Breast epithelium (tissue), 4 donors: ENCODE measurements around the gene TUBGCP4. TPM values are rescaled to one million over a fixed set of nuclear protein-coding genes. Genes with fewer than 3 reads are reported as not detected.

Experiments
- DNase-seq, 2 donors: peaks; one replicate each; pipeline ENCODE4 v3.0.0-alpha.2; 2019; ENCODE audit warnings: low spot score in 2 of 2
- H3K27ac ChIP-seq, 2 donors: fragments of 200-600 bp; sonication (generic) in 1 of 2; one replicate each; pipeline ENCODE4 v1.5.1; 2016 to 2019; ENCODE audit warnings: mild to moderate bottlenecking in 1 of 2
- H3K27me3 ChIP-seq, 2 donors: fragments of 200-600 bp; sonication (generic) in 1 of 2; one replicate each; pipeline versions ENCODE4 v1.5.1 to v1.6.0; 2017 to 2019; ENCODE audit warnings: control low read depth in 1 of 2, mild to moderate bottlenecking in 1 of 2
- H3K36me3 ChIP-seq: fragments of 200-600 bp; one replicate; pipeline ENCODE4 v1.5.1; 2019
- H3K4me1 ChIP-seq, 2 donors: fragments of 200-600 bp; sonication (generic); one replicate each; pipeline ENCODE4 v1.5.1; 2016 to 2019; ENCODE audit warnings: control low read depth in 1 of 2
- H3K4me3 ChIP-seq, 3 donors: fragments of 200-600 bp; sonication (generic); 1 replicate in 2 of 3; 2 replicates in 1 of 3; pipeline ENCODE4 v1.5.1; 2016 to 2019; ENCODE audit warnings: mild to moderate bottlenecking in 3 of 3, moderate library complexity in 2 of 3
- H3K9me3 ChIP-seq, 2 donors: fragments of 200-600 bp; sonication (generic) in 1 of 2; one replicate each; pipeline ENCODE4 v1.5.1; 2016 to 2019; ENCODE audit warnings: control low read depth in 1 of 2
- POLR2A ChIP-seq: fragments of 450-650 bp; IDR thresholded peaks from one replicate; pipeline ENCODE4 v1.6.1; 2016; ENCODE audit warnings: antibody characterized with exemption, mild to moderate bottlenecking, moderate library complexity
- POLR2AphosphoS5 ChIP-seq, 3 donors: sonication (generic); formaldehyde crosslinking; IDR thresholded peaks; one replicate each; pipeline ENCODE4 v1.6.1; 2017; ENCODE audit warnings: antibody characterized with exemption in 3 of 3
- intact Hi-C: fragments of 100-400 bp; cut with DNase I; formaldehyde crosslinking; loops from one replicate; pipeline ENCODE4 v1.15.1; 2023; ENCODE audit warnings: low total_unique reads
- total RNA-seq, 3 donors: library from RNA; depleted of rRNA; stranded (reverse); fragments of >200 nt; gene quantifications; one replicate each; pipeline ENCODE4 v1.1.0, GENCODE V29; 2016
- TF ChIP-seq, protein P1 (sequence below), 3 donors: fragments of 450-650 bp; IDR thresholded peaks; one replicate each; pipeline ENCODE4 v1.5.1; 2016 to 2017; ENCODE audit warnings: antibody characterized with exemption in 3 of 3, mild to moderate bottlenecking in 3 of 3, moderate library complexity in 3 of 3

TUBGCP4 gene
- total RNA-seq, 3 donors from 2014 or later, result 12.2 to 21.1 (median 19.7) TPM

- peaks cover 22% of the 10 kb centered on the region for H3K36me3 ChIP-seq
- no peaks in the 10 kb centered on the region for H3K9me3 ChIP-seq
- no peaks in the 10 kb centered on the region for H3K4me1 ChIP-seq
- no peak overlapping the region for H3K27ac ChIP-seq
- no peak overlapping the region for H3K4me3 ChIP-seq
- TF ChIP-seq POLR2A (no peak), POLR2AphosphoS5 (IDR thresholded peaks at IDR 0.05) (no peak)
- TF ChIP-seq, protein P1, sequence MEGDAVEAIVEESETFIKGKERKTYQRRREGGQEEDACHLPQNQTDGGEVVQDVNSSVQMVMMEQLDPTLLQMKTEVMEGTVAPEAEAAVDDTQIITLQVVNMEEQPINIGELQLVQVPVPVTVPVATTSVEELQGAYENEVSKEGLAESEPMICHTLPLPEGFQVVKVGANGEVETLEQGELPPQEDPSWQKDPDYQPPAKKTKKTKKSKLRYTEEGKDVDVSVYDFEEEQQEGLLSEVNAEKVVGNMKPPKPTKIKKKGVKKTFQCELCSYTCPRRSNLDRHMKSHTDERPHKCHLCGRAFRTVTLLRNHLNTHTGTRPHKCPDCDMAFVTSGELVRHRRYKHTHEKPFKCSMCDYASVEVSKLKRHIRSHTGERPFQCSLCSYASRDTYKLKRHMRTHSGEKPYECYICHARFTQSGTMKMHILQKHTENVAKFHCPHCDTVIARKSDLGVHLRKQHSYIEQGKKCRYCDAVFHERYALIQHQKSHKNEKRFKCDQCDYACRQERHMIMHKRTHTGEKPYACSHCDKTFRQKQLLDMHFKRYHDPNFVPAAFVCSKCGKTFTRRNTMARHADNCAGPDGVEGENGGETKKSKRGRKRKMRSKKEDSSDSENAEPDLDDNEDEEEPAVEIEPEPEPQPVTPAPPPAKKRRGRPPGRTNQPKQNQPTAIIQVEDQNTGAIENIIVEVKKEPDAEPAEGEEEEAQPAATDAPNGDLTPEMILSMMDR (IDR thresholded peaks at IDR 0.05), result no peak
- no peak for DNase-seq
- no peaks in the 10 kb centered on the region for H3K27me3 ChIP-seq
- intact Hi-C loops, result no loop called here
These were observed 35.3 kb downstream of the TUBGCP4 start for GRCh38 chr15:43406189-43406588.

DNA sequence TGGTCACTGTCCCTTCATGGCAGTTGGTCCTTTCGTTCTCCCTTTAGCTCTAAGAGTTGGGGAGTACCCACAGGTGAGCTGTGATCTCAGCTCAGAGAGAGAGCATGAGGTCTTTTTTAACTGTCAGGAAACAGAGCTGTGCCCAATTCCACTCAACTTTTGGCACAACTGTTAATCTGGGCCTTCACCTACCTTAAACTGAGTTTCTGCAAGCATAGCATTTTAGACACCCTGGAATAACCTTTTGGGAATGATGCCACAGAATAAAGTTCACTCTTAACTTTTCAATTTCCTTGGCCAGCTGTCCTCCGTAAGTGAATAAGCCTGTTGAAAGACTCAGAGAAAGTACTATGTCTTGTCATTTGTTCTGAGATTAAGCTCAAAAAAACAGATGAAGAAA, 35.9 kb downstream of the TUBGCP4 start:
- DNase-seq, result no peak
- H3K9me3 ChIP-seq, result no peaks in the 10 kb centered on the region
- no peak overlapping the region for H3K27ac ChIP-seq
- H3K36me3 ChIP-seq, result peaks cover 22% of the 10 kb centered on the region
- intact Hi-C loops, result no loop called here
- H3K4me3 ChIP-seq, result no peak overlapping the region
- H3K27me3 ChIP-seq, result no peaks in the 10 kb centered on the region
- TF ChIP-seq, protein P1 (IDR thresholded peaks at IDR 0.05), result no peak
- TF ChIP-seq POLR2AphosphoS5 (IDR thresholded peaks at IDR 0.05) (no peak), POLR2A (no peak)
- H3K4me1 ChIP-seq, result no peaks in the 10 kb centered on the region

DNA sequence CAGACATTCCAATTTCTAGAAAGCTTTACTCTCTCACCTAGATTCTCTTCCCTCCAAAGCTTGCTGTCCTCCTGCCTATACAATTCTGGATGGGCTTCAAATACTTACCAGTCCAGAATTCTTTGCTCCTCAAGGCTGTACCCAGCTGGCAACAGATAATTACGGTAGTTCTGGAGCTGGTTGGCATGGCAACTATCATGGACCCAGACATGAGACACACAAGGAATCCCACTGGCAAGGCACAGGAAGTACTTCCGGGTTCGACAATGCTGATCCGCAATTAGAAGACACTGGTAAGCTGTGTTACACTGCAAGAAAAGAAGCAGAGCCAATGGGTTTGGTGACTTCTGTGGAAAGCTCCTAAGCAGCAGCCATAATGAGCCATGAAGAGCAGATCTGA, 37.9 kb downstream of the TUBGCP4 start:
- no peak overlapping the region for H3K27ac ChIP-seq
- intact Hi-C loops, result no loop called here
- H3K9me3 ChIP-seq, result no peaks in the 10 kb centered on the region
- H3K4me3 ChIP-seq, result no peak overlapping the region
- peaks cover 22% of the 10 kb centered on the region for H3K36me3 ChIP-seq
- DNase-seq, result no peak
- H3K4me1 ChIP-seq, result no peaks in the 10 kb centered on the region
- TF ChIP-seq POLR2A (no peak), POLR2AphosphoS5 (IDR thresholded peaks at IDR 0.05) (no peak)
- TF ChIP-seq, protein P1 (IDR thresholded peaks at IDR 0.05), result no peak
- no peaks in the 10 kb centered on the region for H3K27me3 ChIP-seq

GRCh38 chr15:43410572-43411214, 39.8 kb downstream of the TUBGCP4 start:
- no peak overlapping the region for H3K27ac ChIP-seq
- intact Hi-C loops, result no loop called here
- no peak for DNase-seq
- H3K9me3 ChIP-seq, result no peaks in the 10 kb centered on the region
- peaks cover 28% of the 10 kb centered on the region for H3K36me3 ChIP-seq
- no peaks in the 10 kb centered on the region for H3K27me3 ChIP-seq
- no peaks in the 10 kb centered on the region for H3K4me1 ChIP-seq
- TF ChIP-seq, protein P1 (IDR thresholded peaks at IDR 0.05), result no peak
- TF ChIP-seq POLR2AphosphoS5 (IDR thresholded peaks at IDR 0.05), result no peak
- no peak for TF ChIP-seq POLR2A
- no peak overlapping the region for H3K4me3 ChIP-seq

DNA sequence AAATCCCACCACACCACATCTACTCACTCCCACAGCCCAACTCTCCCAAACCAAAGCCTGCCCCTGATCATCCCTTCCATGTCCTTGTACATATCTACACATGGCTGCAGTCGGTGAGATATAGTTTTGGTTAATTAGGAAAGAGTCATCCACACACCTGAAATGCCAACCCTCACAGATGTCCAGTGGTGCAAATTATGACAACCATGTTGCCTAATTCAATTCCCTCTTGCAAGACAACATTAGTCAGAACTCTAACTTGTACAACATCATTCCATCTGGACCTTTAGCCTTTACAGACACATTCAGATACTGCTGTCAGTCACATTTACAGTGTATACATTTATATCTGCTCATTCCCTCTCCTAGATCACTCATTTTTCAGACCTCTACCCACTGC, 41.2 kb downstream of the TUBGCP4 start:
- intact Hi-C loops, result no loop called here
- H3K36me3 ChIP-seq, result peaks cover 27% of the 10 kb centered on the region
- DNase-seq, result no peak
- H3K9me3 ChIP-seq, result no peaks in the 10 kb centered on the region
- H3K27ac ChIP-seq, result no peak overlapping the region
- TF ChIP-seq, protein P1 (IDR thresholded peaks at IDR 0.05), result no peak
- TF ChIP-seq POLR2AphosphoS5 (IDR thresholded peaks at IDR 0.05) (no peak), POLR2A (no peak)
- no peaks in the 10 kb centered on the region for H3K27me3 ChIP-seq
- no peak overlapping the region for H3K4me3 ChIP-seq
- H3K4me1 ChIP-seq, result no peaks in the 10 kb centered on the region
